ENCODE measurements around the gene PMF1.

DNA sequence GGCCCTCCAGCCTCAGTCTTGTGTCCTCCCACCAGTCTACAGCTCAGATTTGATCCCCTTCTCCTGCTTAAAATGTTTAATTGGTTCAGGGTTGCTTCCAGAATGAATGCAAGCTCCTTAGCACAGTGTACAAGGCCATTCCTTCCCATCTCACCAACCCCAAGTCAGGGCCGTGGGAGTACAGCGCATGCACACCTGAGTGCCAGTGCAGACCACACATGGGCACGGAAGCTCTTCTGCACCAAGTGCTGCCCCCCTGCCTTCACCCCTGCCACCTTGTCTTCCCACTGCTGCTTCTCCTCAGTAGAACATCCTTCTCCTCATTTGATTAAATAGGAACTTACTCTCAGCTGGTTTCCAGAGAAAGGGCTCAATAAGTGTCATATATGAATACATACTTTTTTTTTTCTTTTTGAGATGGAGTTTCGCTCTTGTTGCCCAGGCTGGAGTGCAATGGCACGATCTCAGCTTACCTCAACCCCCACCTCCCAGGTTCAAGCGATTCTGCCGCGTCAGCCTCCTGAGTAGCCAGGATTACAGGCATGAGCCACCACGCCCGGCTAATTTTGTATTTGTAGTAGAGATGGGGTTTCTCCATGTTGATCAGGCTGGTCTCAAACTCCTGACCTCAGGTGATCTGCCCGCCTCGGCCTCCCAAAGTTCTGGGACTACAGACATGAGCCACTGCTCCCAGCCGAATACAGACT, 9.3 kb downstream of the PMF1 start:
- TF ChIP-seq EZH2 (IDR thresholded peaks at IDR 0.05; ENCODE audit: borderline replicate concordance, low read length): no peak
- TF ChIP-seq, protein P1, sequence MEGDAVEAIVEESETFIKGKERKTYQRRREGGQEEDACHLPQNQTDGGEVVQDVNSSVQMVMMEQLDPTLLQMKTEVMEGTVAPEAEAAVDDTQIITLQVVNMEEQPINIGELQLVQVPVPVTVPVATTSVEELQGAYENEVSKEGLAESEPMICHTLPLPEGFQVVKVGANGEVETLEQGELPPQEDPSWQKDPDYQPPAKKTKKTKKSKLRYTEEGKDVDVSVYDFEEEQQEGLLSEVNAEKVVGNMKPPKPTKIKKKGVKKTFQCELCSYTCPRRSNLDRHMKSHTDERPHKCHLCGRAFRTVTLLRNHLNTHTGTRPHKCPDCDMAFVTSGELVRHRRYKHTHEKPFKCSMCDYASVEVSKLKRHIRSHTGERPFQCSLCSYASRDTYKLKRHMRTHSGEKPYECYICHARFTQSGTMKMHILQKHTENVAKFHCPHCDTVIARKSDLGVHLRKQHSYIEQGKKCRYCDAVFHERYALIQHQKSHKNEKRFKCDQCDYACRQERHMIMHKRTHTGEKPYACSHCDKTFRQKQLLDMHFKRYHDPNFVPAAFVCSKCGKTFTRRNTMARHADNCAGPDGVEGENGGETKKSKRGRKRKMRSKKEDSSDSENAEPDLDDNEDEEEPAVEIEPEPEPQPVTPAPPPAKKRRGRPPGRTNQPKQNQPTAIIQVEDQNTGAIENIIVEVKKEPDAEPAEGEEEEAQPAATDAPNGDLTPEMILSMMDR (IDR thresholded peaks at IDR 0.05; ENCODE audit: low read length): no peak

Measured in OCI-LY1 (cell line).